Measurements from ENCODE around the gene FRMD5. TPM values are rescaled to one million over a fixed set of nuclear protein-coding genes. Genes with fewer than 3 reads are reported as not detected.
"Not testable (repeated sequence)": the region's sequence is repeated elsewhere in the genome, so short reads cannot be mapped to it uniquely, and the experiment has no call there.

FRMD5 gene
- total RNA-seq (2014; rRNA removed; shearing (Covaris generic)), result 14.3 and 16.3 TPM in 2 replicates
- 10.7 and 16.2 TPM in 2 replicates for polyA plus RNA-seq (2015; cell fraction: cytosol; rRNA removed)
- 18.8 and 23.0 TPM in 2 replicates for polyA plus RNA-seq (2015; cell fraction: nucleus; rRNA removed)

DNA sequence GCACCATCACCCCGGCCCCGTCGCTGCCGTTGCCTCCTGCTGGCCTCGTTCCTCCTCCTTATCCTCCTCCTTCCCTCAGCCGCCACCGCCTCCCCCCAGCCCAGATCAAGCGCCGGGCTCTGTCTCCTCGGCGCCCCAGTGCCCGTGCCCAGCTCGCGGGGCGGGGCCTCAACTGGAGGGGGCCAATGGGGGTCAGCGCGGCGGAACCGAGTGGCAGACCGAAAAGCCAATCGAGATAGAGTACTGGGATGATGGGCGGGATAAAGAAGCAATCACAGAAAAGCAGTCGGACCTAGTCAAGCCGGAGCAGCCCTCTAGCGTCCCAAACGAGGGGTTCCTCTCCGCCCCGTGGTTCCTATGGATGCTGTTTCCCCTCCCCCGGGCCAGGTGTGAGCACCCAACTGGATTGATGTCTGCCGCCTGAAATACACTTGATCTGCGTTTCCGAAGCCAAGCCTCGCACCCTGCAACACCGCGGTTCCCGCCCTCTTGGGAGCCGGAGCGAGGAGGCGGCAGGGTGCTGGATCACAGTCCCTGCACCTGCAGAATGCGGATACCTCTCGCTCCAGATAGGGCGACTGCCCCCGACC, at the start of gene FRMD5:
Gene FRMD5, minus strand, starts transcription at position 121 of the 590 bp plus-strand sequence.
- DNase-seq (ENCODE audit: low read depth, low spot score), result peak; percentile 95
- in situ Hi-C loops (cut with HindIII; ENCODE audit: low pct_unique_long_range_greater_than_20kb, low sequenced_read_pairs), result no loop called here

DNA sequence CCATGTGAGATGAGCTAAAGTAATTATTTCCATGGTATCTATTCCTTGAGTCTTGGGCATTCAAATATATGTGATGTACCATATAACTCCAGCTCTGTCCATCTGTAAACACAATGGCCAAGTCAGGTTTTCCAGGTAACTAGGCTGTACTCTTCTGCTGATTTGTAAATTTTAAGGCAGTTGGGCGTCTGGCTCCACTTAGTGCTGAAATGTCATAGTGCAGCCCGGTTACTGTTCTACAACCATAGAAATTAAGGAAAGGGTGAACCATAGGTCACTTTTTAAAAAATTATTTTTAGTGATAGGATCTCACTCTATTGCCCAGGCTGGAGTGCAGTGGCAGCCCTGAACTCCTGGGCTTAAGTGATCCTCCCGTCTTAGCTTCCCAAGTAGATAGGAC, 48.8 kb upstream of the FRMD5 start:
- DNase-seq (ENCODE audit: low read depth, low spot score), result peak; percentile 34
- in situ Hi-C loops (cut with HindIII; ENCODE audit: low pct_unique_long_range_greater_than_20kb, low sequenced_read_pairs), result loop anchor here (25.0 kb wide), 1 partner anchor 107 kb away; no protein-coding TSS in a partner anchor

DNA sequence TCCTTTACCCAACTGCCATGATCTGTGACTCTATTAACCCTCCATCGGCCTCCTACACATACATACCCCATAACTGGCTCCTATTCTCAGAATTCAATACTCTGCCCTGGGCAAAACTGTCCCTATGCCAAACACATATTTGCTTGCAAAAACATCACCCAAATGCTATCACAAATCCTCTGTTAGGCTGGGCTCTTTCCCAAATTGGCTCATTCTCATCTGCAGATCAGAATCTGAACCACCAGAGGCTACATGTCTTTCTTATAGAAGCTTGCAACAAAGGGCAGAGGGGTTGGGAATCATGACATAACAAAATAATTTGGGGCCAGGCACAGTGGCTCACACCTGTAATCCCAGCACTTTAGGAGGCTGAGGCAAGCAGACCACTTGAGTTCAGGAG, 48.1 kb upstream of the FRMD5 start:
- in situ Hi-C loops (cut with HindIII; ENCODE audit: low pct_unique_long_range_greater_than_20kb, low sequenced_read_pairs), result loop anchor here (25.0 kb wide), 1 partner anchor 106 kb away; no protein-coding TSS in a partner anchor
- DNase-seq (ENCODE audit: low read depth, low spot score), result no peak

DNA sequence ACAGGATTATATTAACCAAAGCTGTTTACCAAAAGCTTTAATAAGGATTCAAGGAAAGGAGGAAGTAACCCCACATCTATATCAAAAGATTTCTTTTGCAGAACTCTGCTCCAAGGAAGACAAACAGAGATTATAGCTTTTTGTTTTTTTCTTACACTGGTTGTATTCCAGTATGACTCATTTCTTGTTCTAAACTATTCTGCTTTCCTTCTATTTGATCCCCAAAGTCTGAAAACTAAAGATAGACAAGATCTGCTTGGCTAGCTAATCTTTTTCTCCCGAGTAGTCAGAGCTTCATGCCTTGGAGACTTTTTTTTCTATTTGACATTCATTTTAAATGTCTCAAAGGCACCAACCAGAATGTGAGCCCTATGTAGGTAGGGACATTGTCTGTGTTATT, 36.8 kb upstream of the FRMD5 start:
- in situ Hi-C loops (cut with HindIII; ENCODE audit: low pct_unique_long_range_greater_than_20kb, low sequenced_read_pairs), result loop anchor here (25.0 kb wide), 1 partner anchor 95 kb away; no protein-coding TSS in a partner anchor
- DNase-seq (ENCODE audit: low read depth, low spot score), result no peak

DNA sequence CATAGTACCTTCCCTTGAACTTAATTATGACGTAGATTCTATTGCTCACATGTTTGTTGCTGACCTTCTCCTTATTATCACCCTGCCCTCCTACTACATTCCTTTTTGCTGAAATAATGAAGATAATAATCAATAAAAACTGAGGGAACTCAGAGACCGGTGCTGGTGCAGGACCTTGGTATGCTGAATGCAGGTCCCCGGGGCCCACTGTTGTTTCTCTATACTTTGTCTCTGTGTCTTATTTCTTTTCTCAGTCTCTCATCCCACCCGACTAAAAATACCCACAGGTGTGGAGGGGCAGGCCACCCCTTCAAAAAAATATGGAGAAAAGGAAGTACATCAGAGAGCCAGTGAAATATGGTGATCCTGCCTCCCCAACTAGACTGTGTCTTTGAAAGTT, 34.2 kb upstream of the FRMD5 start:
- in situ Hi-C loops (cut with HindIII; ENCODE audit: low pct_unique_long_range_greater_than_20kb, low sequenced_read_pairs), result loop anchor here (25.0 kb wide), 1 partner anchor 92 kb away; no protein-coding TSS in a partner anchor
- DNase-seq (ENCODE audit: low read depth, low spot score), result not testable (repeated sequence)

DNA sequence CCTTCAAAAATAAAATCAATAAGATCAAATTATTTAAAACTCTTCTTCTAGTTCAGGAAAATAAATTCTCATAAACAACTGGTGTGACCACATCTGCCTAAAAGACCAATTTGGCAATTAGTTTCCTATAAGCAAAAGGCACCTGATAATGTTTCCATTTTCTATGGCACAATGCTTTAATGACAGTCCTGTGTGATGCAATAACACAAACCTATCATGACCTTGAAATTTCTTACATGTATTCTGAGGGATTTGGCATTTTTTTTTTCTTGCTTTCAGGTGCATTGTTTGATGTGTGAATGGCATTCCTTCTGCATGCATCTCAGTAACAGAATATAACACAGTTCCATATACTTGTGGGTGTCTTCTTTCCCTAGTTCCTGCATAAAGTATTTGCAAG, 32.5 kb upstream of the FRMD5 start:
- no peak for DNase-seq (ENCODE audit: low read depth, low spot score)
- in situ Hi-C loops (cut with HindIII; ENCODE audit: low pct_unique_long_range_greater_than_20kb, low sequenced_read_pairs), result loop anchor here (25.0 kb wide), 1 partner anchor 90 kb away; no protein-coding TSS in a partner anchor

DNA sequence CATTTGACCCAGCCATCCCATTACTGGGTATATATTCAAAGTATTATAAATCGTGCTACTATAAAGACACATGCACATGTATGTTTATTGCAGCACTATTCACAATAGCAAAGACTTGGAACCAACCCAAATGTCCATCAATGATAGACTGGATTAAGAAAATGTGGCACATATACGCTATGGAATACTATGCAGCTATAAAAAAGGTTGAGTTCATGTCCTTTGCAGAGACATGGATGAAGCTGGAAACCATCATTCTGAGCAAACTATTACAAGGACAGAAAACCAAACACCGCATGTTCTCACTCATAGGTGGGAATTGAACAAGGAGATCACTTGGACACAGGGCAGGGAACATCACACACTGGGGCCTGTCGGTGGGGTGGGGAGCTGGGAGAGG, 31.9 kb upstream of the FRMD5 start:
- in situ Hi-C loops (cut with HindIII; ENCODE audit: low pct_unique_long_range_greater_than_20kb, low sequenced_read_pairs), result loop anchor here (25.0 kb wide), 1 partner anchor 90 kb away; no protein-coding TSS in a partner anchor
- not testable (repeated sequence) for DNase-seq (ENCODE audit: low read depth, low spot score)

DNA sequence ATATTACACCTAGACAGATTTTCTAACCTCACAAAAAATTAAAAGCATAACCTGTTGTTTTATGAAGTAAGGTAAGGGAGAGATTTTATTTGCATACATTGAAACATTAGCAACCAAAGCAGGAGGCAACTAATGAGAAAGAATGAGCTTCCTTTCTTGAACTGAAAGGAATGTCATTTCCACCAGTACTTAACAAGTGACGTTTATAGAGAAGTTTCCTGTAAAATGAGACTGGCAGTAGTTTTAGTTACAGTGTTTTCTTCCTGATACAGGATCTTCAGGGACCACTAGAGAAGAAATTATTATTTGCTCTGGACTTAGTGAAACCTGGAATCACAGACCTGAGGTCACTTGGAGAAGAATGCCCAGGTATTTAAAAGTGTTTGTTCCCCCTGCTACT, 27.4 kb upstream of the FRMD5 start:
- DNase-seq (ENCODE audit: low read depth, low spot score), result no peak
- in situ Hi-C loops (cut with HindIII; ENCODE audit: low pct_unique_long_range_greater_than_20kb, low sequenced_read_pairs), result no loop called here

DNA sequence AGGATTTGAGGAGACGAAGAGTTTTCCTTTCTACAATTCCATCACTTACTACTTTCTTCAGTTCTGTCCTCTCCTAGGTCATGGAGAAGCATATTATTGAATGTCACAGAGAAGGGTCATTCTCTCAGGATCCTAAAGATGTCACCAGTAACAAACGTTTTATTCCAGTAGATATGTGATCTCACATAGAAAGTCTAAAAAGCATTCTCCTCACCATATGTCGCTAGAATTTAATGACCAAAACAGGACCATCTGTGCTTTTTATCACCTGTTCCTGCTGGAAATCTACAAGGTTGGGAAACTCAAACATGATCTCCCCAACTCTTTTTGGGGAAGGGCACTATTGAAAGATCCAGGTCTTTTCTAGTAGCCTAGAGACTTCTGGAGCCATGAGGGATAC, 24.0 kb upstream of the FRMD5 start:
- DNase-seq (ENCODE audit: low read depth, low spot score), result no peak
- in situ Hi-C loops (cut with HindIII; ENCODE audit: low pct_unique_long_range_greater_than_20kb, low sequenced_read_pairs), result no loop called here

DNA sequence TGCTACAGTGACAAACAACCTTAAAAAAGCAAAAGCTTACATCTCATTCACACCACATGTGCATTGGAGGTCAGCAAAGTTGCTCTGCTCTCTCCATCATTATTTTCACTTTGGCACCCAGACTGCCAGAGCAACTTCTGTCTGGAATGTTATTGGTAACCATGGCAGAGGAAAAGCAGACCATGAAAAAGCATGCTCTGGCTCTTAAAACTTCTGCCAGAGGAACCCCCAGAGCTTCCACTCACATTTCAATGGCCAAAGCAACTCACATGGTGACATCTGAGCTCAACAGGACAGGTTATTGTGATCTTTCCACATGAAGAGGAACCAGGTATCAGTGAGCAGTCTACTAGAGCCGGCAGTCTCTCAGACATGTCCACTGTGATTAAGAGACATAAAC, 21.9 kb upstream of the FRMD5 start:
- in situ Hi-C loops (cut with HindIII; ENCODE audit: low pct_unique_long_range_greater_than_20kb, low sequenced_read_pairs), result no loop called here
- no peak for DNase-seq (ENCODE audit: low read depth, low spot score)

DNA sequence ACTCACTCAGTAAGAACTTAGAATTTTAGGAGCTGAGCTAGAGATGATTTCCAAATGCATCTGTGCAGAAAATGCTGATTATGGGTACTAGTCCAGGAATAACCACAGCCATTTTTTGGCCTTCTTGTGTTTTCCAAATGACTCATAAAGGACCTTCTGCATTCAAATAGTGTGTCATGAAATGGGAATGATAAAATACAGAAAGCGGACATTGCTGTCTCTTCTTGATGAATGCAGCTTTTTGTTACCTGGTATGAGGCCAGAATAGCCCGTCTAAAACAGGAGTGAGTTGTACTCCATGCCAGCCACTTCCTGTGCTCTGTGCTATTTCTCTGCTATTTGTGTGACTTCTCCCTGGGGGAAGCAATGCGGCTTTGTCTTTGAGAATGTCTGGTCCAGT, 20.5 kb upstream of the FRMD5 start:
- in situ Hi-C loops (cut with HindIII; ENCODE audit: low pct_unique_long_range_greater_than_20kb, low sequenced_read_pairs), result no loop called here
- DNase-seq (ENCODE audit: low read depth, low spot score), result peak; percentile 97

DNA sequence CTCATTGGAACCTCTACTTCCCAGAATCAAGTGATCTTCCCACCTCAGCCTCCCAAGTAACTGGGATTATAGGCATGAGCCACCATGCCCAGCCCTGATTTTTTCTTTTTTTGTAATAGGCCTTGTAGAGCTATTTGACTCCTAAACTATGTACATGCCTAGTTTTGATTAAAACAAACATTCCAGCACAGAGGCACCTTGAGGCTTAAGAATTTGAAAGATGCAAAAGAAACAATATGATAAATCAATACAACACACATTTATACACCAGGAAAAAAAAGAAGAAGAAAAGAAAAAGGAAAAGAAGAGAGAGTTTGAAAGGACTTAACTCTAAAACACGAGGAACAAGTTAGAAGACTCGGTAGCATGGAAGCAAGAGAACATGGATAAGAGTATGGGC, 13.9 kb upstream of the FRMD5 start:
- in situ Hi-C loops (cut with HindIII; ENCODE audit: low pct_unique_long_range_greater_than_20kb, low sequenced_read_pairs), result no loop called here
- no peak for DNase-seq (ENCODE audit: low read depth, low spot score)

DNA sequence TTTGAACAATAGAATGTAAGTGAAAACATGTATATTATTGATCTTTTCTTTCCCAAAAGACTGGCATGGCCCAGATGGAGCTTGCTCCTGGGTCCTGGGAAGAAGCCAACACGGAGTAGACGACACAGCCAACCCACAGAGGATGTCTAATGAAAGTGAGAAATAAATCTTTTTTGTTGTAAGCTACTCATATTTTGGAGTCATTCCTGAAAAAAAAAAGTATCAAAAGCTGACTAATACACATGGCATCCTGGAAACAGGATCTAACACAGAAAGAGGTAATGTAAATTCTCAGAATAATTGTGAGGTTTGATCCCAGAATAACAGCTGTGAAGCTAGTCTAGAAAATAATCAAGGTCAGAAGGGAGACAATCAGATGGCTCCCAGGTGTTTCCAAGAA, 12.6 kb upstream of the FRMD5 start:
- in situ Hi-C loops (cut with HindIII; ENCODE audit: low pct_unique_long_range_greater_than_20kb, low sequenced_read_pairs), result no loop called here
- DNase-seq (ENCODE audit: low read depth, low spot score), result no peak

DNA sequence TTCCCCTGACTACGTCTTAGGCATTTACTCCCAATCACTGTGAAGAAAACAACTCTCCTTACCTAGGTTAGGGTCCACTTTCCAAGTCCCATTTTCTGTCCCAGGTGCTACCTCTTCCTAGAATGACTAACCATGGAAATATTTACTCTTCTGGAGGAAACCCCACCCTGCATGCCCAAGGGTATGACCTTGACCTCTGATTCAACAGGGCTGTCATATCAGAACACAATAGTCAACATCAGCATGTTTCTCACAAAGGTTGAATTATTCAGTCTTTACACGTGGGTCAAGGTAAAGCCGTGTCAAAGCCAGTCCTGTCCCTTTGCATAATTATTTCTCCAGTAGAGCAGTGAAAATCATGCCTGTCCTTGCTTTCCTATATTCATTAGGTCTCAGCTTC, 4.3 kb upstream of the FRMD5 start:
- in situ Hi-C loops (cut with HindIII; ENCODE audit: low pct_unique_long_range_greater_than_20kb, low sequenced_read_pairs), result no loop called here
- DNase-seq (ENCODE audit: low read depth, low spot score), result no peak

DNA sequence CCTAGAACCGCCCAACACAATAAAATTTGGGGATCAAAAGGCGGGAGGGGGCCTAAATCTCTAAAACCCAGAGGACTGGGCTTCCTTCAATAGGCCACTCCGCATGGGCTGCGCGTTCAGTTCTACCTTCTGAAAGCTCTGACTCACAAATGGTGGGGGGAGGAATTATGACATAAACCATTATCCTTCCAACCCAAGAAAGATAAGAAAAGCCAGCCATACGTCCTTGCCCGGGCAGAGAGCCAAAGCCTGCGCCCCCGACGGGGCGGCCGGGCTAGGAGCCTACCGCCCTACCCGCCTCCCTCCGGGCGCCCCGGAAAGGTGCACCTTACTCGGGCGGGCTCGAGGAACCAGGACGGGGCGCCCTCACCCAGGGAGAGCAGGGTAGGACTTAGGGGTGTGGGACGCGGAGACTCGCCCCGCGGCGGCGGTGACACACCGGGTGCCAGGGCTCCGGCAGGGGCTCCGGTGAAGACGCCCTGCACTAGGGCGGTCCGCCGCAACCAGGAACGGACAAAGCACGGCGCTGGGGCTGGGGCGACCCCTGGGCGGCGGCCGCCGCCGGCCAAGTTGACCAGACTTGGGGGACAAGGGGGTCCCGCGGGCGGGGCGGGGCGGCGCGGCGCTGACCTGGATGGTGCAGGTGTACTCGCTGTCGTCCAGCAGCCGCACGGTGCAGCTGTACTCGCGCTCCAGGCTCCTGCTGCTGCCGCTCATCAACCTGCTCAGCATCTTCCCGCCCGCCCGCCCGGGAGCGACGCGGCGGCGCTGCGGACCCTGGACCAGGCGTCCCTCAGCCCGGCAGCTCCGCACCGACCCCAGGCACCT, 534 bp downstream of the FRMD5 start:
- in situ Hi-C loops (cut with HindIII; ENCODE audit: low pct_unique_long_range_greater_than_20kb, low sequenced_read_pairs), result no loop called here
- DNase-seq (ENCODE audit: low read depth, low spot score), result peak; percentile 62

DNA sequence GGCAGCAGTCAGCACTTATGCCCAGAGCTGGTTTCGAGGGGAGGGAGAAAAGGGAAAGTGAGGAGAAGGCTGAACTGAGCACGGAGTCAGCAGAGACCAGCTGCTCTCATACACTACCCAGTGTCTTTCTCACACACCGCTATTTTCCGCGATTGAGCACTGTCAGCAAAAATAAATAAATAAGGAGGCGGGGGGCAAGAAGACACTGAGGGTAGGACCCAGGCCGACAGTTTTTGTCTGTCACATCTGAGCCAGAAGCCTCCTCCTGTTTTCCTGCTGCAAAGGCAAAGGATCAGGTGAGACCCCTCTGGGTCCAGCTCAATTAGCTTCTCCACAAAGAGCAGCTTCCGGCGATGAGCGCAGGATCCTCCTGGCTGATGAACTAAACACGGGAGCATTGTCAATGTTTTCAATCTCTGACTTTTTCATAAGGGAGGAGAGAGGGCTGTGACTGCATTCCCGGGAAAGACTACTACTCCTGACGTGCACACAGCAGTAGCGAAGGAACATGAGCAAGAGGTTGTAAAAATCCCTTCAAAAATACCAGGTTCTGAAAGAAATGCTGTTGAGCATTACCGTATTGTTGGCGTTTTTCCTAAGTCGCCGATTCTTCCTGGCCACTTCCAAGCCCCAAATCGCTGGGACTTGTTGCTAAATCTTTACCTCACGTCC, 1.3 kb downstream of the FRMD5 start:
- in situ Hi-C loops (cut with HindIII; ENCODE audit: low pct_unique_long_range_greater_than_20kb, low sequenced_read_pairs), result no loop called here
- peak; percentile 62 for DNase-seq (ENCODE audit: low read depth, low spot score)

DNA sequence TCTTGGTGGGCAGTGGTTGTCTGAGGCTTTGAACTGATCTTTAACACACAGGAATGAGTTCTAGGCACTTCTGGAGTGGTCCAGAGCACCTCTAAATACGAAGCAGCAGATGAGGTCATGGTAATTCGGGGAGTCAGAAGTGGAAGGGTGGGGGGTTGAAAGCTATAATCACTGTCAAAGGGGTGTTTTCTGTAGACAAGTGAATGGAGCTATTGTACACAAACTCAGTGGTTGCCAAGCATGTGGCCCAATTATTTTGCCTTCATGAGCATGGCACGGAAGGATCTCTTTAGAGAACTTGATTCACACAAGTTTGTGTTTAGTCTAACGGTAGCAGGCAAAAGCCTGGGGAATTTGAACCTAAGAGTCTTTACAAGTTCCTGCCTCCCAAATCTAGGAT, 6.3 kb downstream of the FRMD5 start:
- in situ Hi-C loops (cut with HindIII; ENCODE audit: low pct_unique_long_range_greater_than_20kb, low sequenced_read_pairs), result no loop called here
- DNase-seq (ENCODE audit: low read depth, low spot score), result peak; percentile 93

DNA sequence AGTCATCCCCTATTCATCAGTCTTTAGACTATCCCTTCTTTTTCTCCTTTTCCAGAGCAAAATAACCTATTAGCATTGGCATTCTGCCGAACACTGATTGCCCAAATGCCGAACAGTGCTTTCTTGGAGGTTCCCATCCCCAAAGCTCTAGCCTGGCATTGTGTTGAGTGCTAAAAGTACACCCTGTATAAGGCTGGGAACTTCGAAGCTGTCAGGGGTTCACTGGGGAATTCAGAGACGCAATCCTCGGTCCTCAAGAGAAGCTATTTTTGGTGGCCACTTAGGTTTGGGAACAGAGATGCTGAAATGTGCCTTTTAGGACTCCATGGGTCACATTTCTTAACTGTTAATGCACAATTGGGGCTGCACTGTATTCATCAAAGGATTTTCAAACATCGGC, 8.4 kb downstream of the FRMD5 start:
- no peak for DNase-seq (ENCODE audit: low read depth, low spot score)
- in situ Hi-C loops (cut with HindIII; ENCODE audit: low pct_unique_long_range_greater_than_20kb, low sequenced_read_pairs), result no loop called here

All from SK-MEL-5 (cell line).